ENCODE data around the gene CYB5R3.
"Not testable (repeated sequence)": the region's sequence is repeated elsewhere in the genome, so short reads cannot be mapped to it uniquely, and the experiment has no call there.

CYB5R3 gene

DNA sequence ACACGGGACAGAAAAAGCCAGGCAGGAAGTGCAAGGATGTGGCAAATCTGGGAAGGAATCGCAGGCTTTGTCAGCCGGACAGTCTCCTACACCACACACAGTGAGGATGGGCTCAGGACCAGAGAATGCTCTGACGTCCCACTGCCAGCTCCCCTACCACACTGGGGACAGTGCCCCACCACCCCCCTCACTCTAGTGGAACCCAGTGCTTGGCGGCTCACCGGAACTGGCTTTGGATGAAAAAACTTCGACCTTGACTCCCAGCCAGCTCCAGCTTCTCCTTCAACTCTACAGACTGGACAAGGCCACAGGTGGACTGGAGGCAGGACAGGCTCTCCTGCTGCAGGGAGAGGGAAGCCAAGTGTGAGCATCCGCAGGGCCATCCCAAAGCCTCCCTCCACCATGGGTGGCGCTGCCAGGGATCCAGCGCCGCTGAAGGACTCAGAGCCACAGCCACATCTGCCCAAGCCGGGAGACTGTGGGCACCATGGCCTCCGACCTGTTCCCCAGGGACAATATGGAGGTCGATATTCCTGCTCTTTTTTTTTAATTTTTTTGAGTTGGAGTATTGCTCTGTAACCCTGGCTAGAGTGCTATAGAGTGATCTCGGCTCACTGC lies 71.5 kb downstream of the CYB5R3 start:
- no peaks in the 10 kb centered on the region for H3K27me3 ChIP-seq (ENCODE audit: insufficient read depth, insufficient read length)
- no peaks in the 10 kb centered on the region for H3K9me3 ChIP-seq (ENCODE audit: insufficient read depth, low read length)
- DNase-seq (ENCODE audit: low read depth, low spot score) = no peak
- no peak overlapping the region for H3K4me3 ChIP-seq (ENCODE audit: insufficient read length, low read depth)
- peaks cover 5% of the 10 kb centered on the region for H3K4me1 ChIP-seq (ENCODE audit: insufficient read depth, insufficient read length)
- no peak overlapping the region for H3K9ac ChIP-seq (ENCODE audit: insufficient read length, low read depth)
- peaks cover 44% of the 10 kb centered on the region for H3K36me3 ChIP-seq (ENCODE audit: insufficient read depth, insufficient read length, low read length)
- TF ChIP-seq YY1 (IDR thresholded peaks at IDR 0.05; ENCODE audit: insufficient read depth, insufficient read length) (no peak), ZNF274 (IDR thresholded peaks at IDR 0.05; ENCODE audit: low read depth, low read length) (no peak), SUZ12 (IDR thresholded peaks at IDR 0.05; ENCODE audit: extremely low read depth, insufficient read depth, insufficient read length) (no peak)

DNA sequence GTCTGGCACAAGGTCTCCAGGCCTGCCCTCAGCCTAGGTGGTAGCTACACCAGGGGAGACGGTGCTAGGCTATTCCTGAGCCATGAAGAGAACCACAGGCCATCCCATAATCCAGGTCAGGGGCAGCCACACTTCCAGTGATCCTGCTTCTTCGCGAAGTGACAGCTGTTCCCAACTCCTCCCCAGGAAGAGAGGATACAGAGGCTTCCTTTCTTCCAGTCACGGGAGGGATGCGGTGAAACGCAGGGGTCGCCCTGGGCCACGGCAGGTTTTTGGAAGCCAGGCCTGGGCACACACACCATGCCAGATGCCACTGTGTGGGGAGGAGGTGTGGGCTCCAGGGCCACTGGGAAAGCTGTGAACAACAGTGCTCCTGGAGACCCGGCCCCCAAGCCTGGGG lies 72.1 kb downstream of the CYB5R3 start:
- H3K9ac ChIP-seq (ENCODE audit: insufficient read length, low read depth); H3K27me3 ChIP-seq (ENCODE audit: insufficient read depth, insufficient read length); DNase-seq (ENCODE audit: low read depth, low spot score); H3K4me1 ChIP-seq (ENCODE audit: insufficient read depth, insufficient read length); H3K4me3 ChIP-seq (ENCODE audit: insufficient read length, low read depth); H3K9me3 ChIP-seq (ENCODE audit: insufficient read depth, low read length): not testable (repeated sequence)
- peaks cover 43% of the 10 kb centered on the region for H3K36me3 ChIP-seq (ENCODE audit: insufficient read depth, insufficient read length, low read length)

DNA sequence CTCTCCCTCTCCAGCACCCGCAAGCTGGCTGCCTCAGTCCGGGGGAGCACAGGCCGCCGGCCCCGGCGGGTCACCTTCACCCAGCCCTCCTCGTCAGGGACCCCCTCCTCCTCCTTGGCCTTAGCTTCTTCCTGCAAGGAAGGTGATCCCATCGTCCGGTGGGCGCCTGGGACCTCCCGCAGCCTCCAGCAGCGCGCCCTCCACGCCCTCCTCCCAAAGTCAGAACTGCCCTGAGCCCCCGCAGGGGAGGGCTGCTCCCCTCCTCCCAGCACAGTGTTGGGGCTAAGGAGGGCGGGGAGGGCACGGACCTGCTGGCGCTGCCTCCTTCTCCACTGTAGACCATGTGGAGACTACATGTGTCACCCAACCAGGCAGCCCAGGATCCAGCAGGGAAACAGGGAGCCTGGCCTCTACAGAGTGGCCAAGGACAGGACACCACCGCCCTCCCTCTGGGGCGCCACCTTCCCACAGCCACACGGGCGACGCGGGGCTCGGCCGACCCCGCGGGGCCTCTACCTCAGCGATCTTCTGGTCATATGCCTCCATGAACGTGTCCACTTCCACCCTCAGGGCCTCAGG lies 73.1 kb downstream of the CYB5R3 start:
- H3K36me3 ChIP-seq (ENCODE audit: insufficient read depth, insufficient read length, low read length) = peaks cover 45% of the 10 kb centered on the region
- DNase-seq (ENCODE audit: low read depth, low spot score); H3K27me3 ChIP-seq (ENCODE audit: insufficient read depth, insufficient read length); H3K4me1 ChIP-seq (ENCODE audit: insufficient read depth, insufficient read length); H3K9ac ChIP-seq (ENCODE audit: insufficient read length, low read depth); H3K9me3 ChIP-seq (ENCODE audit: insufficient read depth, low read length); H3K4me3 ChIP-seq (ENCODE audit: insufficient read length, low read depth): not testable (repeated sequence)

DNA sequence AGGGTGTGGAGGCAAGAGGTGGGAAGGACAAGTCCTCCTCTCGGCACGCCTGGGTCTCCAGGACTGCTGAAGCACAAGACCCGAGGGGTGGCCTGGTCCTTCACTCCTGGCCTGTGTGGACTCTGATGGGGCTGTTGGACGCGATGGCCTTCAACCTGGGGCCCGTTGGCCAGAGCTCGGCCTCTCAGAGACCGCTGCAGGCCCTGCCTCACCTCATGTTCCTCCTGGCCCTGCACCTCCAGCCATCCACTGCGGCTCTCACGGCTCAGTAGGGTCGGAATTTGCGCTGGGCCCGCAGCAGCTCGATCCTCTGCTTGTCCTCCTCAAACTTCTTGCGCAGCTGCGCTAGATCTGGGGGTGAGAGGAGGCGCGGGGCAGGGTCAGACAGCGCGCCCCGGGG lies 74.7 kb downstream of the CYB5R3 start:
- not testable (repeated sequence) for H3K9ac ChIP-seq (ENCODE audit: insufficient read length, low read depth); DNase-seq (ENCODE audit: low read depth, low spot score); H3K4me3 ChIP-seq (ENCODE audit: insufficient read length, low read depth); H3K4me1 ChIP-seq (ENCODE audit: insufficient read depth, insufficient read length); H3K9me3 ChIP-seq (ENCODE audit: insufficient read depth, low read length); H3K27me3 ChIP-seq (ENCODE audit: insufficient read depth, insufficient read length)
- peaks cover 41% of the 10 kb centered on the region for H3K36me3 ChIP-seq (ENCODE audit: insufficient read depth, insufficient read length, low read length)

DNA sequence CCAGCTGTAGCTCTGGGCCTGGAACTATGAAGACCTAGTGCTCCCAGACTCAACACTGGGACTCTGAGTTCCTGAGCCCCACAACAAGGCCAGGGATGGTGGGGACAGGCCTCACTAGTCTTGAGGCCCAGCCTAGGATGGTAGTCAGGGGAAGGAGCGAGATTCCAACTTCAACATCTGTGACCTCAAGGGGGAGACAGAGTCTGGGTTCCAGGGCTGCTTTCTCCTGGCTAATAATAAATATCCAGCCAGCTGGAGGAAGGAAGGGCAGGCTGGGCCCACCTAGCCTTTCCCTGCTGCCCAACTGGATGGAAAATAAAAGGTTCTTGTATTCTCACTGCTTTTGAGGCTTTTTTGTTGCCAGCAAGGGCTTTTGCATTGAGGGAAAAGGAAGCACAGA lies 75.1 kb downstream of the CYB5R3 start:
- H3K36me3 ChIP-seq (ENCODE audit: insufficient read depth, insufficient read length, low read length) = peaks cover 42% of the 10 kb centered on the region
- DNase-seq (ENCODE audit: low read depth, low spot score); H3K9ac ChIP-seq (ENCODE audit: insufficient read length, low read depth); H3K4me1 ChIP-seq (ENCODE audit: insufficient read depth, insufficient read length); H3K4me3 ChIP-seq (ENCODE audit: insufficient read length, low read depth); H3K27me3 ChIP-seq (ENCODE audit: insufficient read depth, insufficient read length); H3K9me3 ChIP-seq (ENCODE audit: insufficient read depth, low read length): not testable (repeated sequence)

DNA sequence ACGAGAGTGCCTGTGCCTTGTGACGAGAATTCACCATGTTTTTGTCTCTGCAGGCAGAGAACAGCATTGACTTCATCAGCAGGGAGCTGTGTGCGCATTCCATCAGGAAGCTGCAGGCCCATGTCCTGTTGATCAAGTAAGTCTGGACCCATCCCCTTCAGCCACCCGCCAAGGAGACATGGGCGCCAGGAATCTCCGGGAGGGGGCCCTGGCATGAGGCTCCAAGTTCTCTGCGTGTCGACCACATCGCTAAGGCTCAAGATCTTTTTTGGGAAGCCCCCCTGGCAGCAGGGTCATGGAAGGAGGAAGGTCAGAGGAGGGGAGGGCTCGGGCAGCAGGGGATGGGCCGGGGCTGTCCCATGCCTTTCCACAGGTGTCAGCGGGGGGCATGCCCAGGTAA lies 78.1 kb downstream of the CYB5R3 start:
- not testable (repeated sequence) for H3K9ac ChIP-seq (ENCODE audit: insufficient read length, low read depth); DNase-seq (ENCODE audit: low read depth, low spot score)
- peaks cover 23% of the 10 kb centered on the region for H3K36me3 ChIP-seq (ENCODE audit: insufficient read depth, insufficient read length, low read length)

DNA sequence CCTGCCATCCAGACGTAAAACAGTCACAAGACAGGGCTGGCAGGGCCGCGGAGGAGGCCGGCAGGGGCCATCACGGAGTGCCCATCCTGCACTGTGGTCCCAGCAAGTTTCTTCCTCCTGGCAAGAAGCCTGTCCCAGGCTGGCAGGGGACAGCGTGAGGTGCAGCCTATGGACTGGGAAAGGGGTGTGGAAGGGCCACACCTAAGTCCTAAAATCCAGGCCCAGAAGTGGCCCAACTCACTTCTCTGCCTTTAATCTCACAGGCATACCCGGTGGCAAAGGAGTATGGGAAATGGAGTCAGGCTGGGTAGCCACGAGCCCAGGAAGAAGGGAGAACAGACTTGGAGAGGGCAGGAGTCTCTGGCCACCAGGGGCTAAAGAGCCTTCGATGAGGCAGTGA lies 78.6 kb downstream of the CYB5R3 start:
- H3K4me3 ChIP-seq (ENCODE audit: insufficient read length, low read depth); H3K9ac ChIP-seq (ENCODE audit: insufficient read length, low read depth); H3K27me3 ChIP-seq (ENCODE audit: insufficient read depth, insufficient read length); DNase-seq (ENCODE audit: low read depth, low spot score); H3K9me3 ChIP-seq (ENCODE audit: insufficient read depth, low read length); H3K4me1 ChIP-seq (ENCODE audit: insufficient read depth, insufficient read length): not testable (repeated sequence)
- H3K36me3 ChIP-seq (ENCODE audit: insufficient read depth, insufficient read length, low read length) = peaks cover 25% of the 10 kb centered on the region

More for the DNA sequence above, 78.1 kb downstream of the CYB5R3 start:
- not testable (repeated sequence) for H3K4me3 ChIP-seq (ENCODE audit: insufficient read length, low read depth); H3K4me1 ChIP-seq (ENCODE audit: insufficient read depth, insufficient read length); H3K9me3 ChIP-seq (ENCODE audit: insufficient read depth, low read length); H3K27me3 ChIP-seq (ENCODE audit: insufficient read depth, insufficient read length)

DNA sequence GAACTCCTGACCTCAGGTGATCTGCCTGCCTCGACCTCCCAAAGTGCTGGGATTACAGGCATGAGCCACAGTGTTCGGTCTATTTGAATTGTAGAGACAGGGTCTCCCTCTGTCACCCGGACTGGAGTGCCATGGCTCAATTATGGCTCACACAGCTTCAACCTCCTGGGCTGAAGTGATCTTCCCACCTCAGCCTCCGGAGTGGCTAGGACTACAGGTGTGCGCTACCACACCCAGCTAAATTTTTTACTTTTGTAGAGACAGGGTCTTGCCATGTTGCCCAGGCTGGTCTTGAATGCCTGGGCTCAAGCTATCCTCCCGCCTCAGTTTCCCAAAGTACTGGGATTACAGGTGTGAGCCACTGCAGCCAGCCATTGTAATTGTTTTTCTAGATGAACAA lies 81.2 kb downstream of the CYB5R3 start:
- H3K4me3 ChIP-seq (ENCODE audit: insufficient read length, low read depth); H3K27me3 ChIP-seq (ENCODE audit: insufficient read depth, insufficient read length); H3K9me3 ChIP-seq (ENCODE audit: insufficient read depth, low read length); DNase-seq (ENCODE audit: low read depth, low spot score); H3K9ac ChIP-seq (ENCODE audit: insufficient read length, low read depth); H3K4me1 ChIP-seq (ENCODE audit: insufficient read depth, insufficient read length): not testable (repeated sequence)
- H3K36me3 ChIP-seq (ENCODE audit: insufficient read depth, insufficient read length, low read length) = peaks cover 14% of the 10 kb centered on the region

Data from NT2/D1 (cell line).